Fibroblast of lung (primary cell): ENCODE measurements around the gene ATP8B2.

ENCODE experiments used
- CTCF ChIP-seq, 2 donors: IDR thresholded peaks in 1 of 2; conservative IDR thresholded peaks in 1 of 2; 1 replicate in 1 of 2; 2 replicates in 1 of 2; pipeline ENCODE4 v1.5.1; 2011 to 2012; ENCODE audit warnings: low read length in 2 of 2, control low read depth in 1 of 2, inconsistent platforms in 1 of 2, low read depth in 1 of 2, mild to moderate bottlenecking in 1 of 2
- EZH2 ChIP-seq: IDR thresholded peaks from 2 replicates; pipeline ENCODE4 v1.5.1; 2012; ENCODE audit warnings: low read length, control low read depth, mild to moderate bottlenecking; ENCODE audit errors: missing control alignments

- TF ChIP-seq CTCF (conservative IDR thresholded peaks at IDR 0.05 in 1 of 2, IDR thresholded peaks at IDR 0.05 in 1 of 2; ENCODE audit: low read depth in 1 of 2, low read length in 2 of 2) (no peak), EZH2 (no peak)
Observed at GRCh38 chr1:154295408-154296235, 29.7 kb upstream of the ATP8B2 start.
